Ovary (tissue), 9 donors: Measurements from ENCODE around the gene LCN2. TPM values are rescaled to one million over a fixed set of nuclear protein-coding genes. Genes with fewer than 3 reads are reported as not detected.
"Not testable (repeated sequence)": the region's sequence is repeated elsewhere in the genome, so short reads cannot be mapped to it uniquely, and the experiment has no call there.

ENCODE experiments used
- DNase-seq, 5 donors: peaks; one replicate each; pipeline ENCODE4 v3.0.0-alpha.2; 2019 to 2020
- H3K27ac ChIP-seq, 2 donors: fragments of 200-600 bp; one replicate each; pipeline versions ENCODE4 v1.5.1 to v1.8.0; 2019 to 2022
- H3K27me3 ChIP-seq: fragments of 200-600 bp; one replicate; pipeline ENCODE4 v1.8.0; 2022
- H3K36me3 ChIP-seq: fragments of 200-600 bp; sonication (generic); one replicate; pipeline ENCODE4 v1.5.1; 2019
- H3K4me1 ChIP-seq: one replicate; pipeline ENCODE4 v1.8.1; 2013; ENCODE audit warnings: mild to moderate bottlenecking, moderate library complexity; ENCODE audit not compliant: insufficient read depth
- H3K4me3 ChIP-seq: fragments of 200-600 bp; sonication (generic); one replicate; pipeline ENCODE4 v1.5.1; 2017
- H3K9me3 ChIP-seq, 2 donors: fragments of 200-600 bp in 1 of 2; sonication (generic) in 1 of 2; one replicate each; pipeline versions ENCODE4 v1.5.1 to v1.8.1; 2013 to 2019; ENCODE audit warnings: mild to moderate bottlenecking in 1 of 2, moderate library complexity in 1 of 2
- CTCF ChIP-seq, 3 donors: fragments of 450-650 bp in 2 of 3; fragments of 200-600 bp in 1 of 3; IDR thresholded peaks; one replicate each; pipeline versions ENCODE4 v1.5.1 to v1.8.0; 2016 to 2022; ENCODE audit warnings: antibody characterized with exemption in 3 of 3, mild to moderate bottlenecking in 1 of 3
- EP300 ChIP-seq: sonication (generic); formaldehyde crosslinking; IDR thresholded peaks from one replicate; pipeline ENCODE4 v1.6.1; 2017; ENCODE audit warnings: antibody characterized with exemption
- POLR2A ChIP-seq: fragments of 450-650 bp; IDR thresholded peaks from one replicate; pipeline ENCODE4 v1.6.1; 2017; ENCODE audit warnings: antibody characterized with exemption, mild to moderate bottlenecking, moderate library complexity
- WGBS, 3 donors: extraction: QIAGEN DNeasy Blood & Tissue Kit in 1 of 3; methylation state at CpG; one replicate each; pipeline versions ENCODE4 v1.1.5 to v1.1.7; 2013 to 2017; 5-methylcytosine and 5-hydroxymethylcytosine counted together
- intact Hi-C, 4 donors: fragments of 100-400 bp; cut with DNase I; formaldehyde crosslinking; loops; one replicate each; pipeline versions ENCODE4 v1.11.0 to v1.15.1; 2022 to 2023
- polyA plus RNA-seq, 2 donors: library from polyadenylated mRNA; stranded (reverse); fragments of 200-250 nt in 1 of 2; fragments of 350-450 nt in 1 of 2; fragmentation: Illumina TruSeq in 1 of 2; extraction: RNeasy Lipid Tissue Mini Kit (QIAGEN cat#74804) in 1 of 2; gene quantifications; one replicate each; pipeline ENCODE4 v1.2.3, GENCODE V29; 2013 to 2014
- total RNA-seq, 7 donors: library from RNA; depleted of rRNA in 2 of 7; stranded (reverse); fragments of >200 nt in 2 of 7; fragmentation: NEBNext Ultra II Directional in 3 of 7; extraction: Animal tissue kit (Norgen Biotek cat#: 25700) in 3 of 7; gene quantifications; one replicate each; pipeline versions ENCODE4 v1.1.0 to v1.2.4, GENCODE V29; 2016 to 2023
- donor health status: DM: no; HTN: no; CAD: no; lungs with moderate emphysema.
- donor health status: DM: no; HTN: no; CAD: no.
- donor health status: Bipolar disorder and iron deficiency.
- donor health status: DM: yes; HTN: yes; CAD: no.
- donor health status: DM: no; HTN: no; CAD: no.
- donor health status: DM: yes; HTN: yes; CAD: no.

Gene LCN2
- total and polyA plus RNA-seq, 9 donors: 0.33 to 19.5 (median 3.6) TPM; not detected in 2

- no peaks in the 10 kb centered on the region for H3K27me3 ChIP-seq
- H3K36me3 ChIP-seq: no peaks in the 10 kb centered on the region
- WGBS, 3 donors: 91 to 93% (median 91%) methylated on average over 8 of the region's 8 CpGs
- TF ChIP-seq CTCF (IDR thresholded peaks at IDR 0.05): no peak
- H3K9me3 ChIP-seq: no peaks in the 10 kb centered on the region
- no peak overlapping the region for H3K4me3 ChIP-seq
- H3K4me1 ChIP-seq: peaks cover 2% of the 10 kb centered on the region
- DNase-seq: no peak
- intact Hi-C loops: no loop called here
- no peak overlapping the region for H3K27ac ChIP-seq
Observed at GRCh38 chr9:128180001-128180400, 30.7 kb downstream of the LCN2 start.

- peaks cover 2% of the 10 kb centered on the region for H3K4me1 ChIP-seq
- no peaks in the 10 kb centered on the region for H3K9me3 ChIP-seq
- H3K4me3 ChIP-seq: no peak overlapping the region
- no peaks in the 10 kb centered on the region for H3K27me3 ChIP-seq
- H3K36me3 ChIP-seq: no peaks in the 10 kb centered on the region
- TF ChIP-seq EP300 (no peak), POLR2A (no peak), CTCF (IDR thresholded peaks at IDR 0.05) (no peak)
- 96% methylated on average over 8 of the region's 8 CpGs for WGBS, 3 donors
- DNase-seq: no peak
- intact Hi-C loops: no loop called here
- H3K27ac ChIP-seq: no peak overlapping the region
Observed at GRCh38 chr9:128180447-128180846, 31.2 kb downstream of the LCN2 start.

GRCh38 chr9:128181480-128181879 lies 32.2 kb downstream of the LCN2 start:
- H3K36me3 ChIP-seq, H3K27ac ChIP-seq, intact Hi-C loops: not testable (repeated sequence)

GRCh38 chr9:128182893-128183588 lies 33.8 kb downstream of the LCN2 start:
- Histone ChIP-seq H3K36me3 (no peaks in the 10 kb centered on the region), H3K9me3 (no peaks in the 10 kb centered on the region), H3K27me3 (no peaks in the 10 kb centered on the region), H3K27ac (no peak overlapping the region), H3K4me1 (no peaks in the 10 kb centered on the region), H3K4me3 (no peak overlapping the region)
- intact Hi-C loops: no loop called here
- TF ChIP-seq CTCF (IDR thresholded peaks at IDR 0.05) (no peak), EP300 (no peak), POLR2A (no peak)
- DNase-seq: no peak
- 88 to 90% (median 89%) methylated on average over 12 of the region's 12 CpGs for WGBS, 3 donors

More at GRCh38 chr9:128181480-128181879, 32.2 kb downstream of the LCN2 start:
- H3K4me1 ChIP-seq, H3K4me3 ChIP-seq, H3K9me3 ChIP-seq, H3K27me3 ChIP-seq: not testable (repeated sequence)
- 26 to 45% (median 29%) methylated on average over 12 of the region's 12 CpGs for WGBS, 3 donors
- DNase-seq: peak in 3 of 5 donors; percentile 54 to 60 (median 55)
